GM23338 (cell line): ENCODE results near the gene AHCYL1. TPM values are rescaled to one million over a fixed set of nuclear protein-coding genes. Genes with fewer than 3 reads are reported as not detected.

Experiments used
- ATAC-seq: fragments of 200-7000 bp; cut with Tn5 transposase; 3 replicates; pipeline ENCODE4 v1.9.1; 2020
- DNase-seq: peaks from one replicate; pipeline ENCODE4 v3.0.0-alpha.2; 2015; ENCODE audit warnings: low spot score
- H2AFZ ChIP-seq: fragments of 200-600 bp; sonication (generic); 2 replicates; pipeline ENCODE4 v1.8.0; 2016; ENCODE audit warnings: antibody characterized with exemption, mild to moderate bottlenecking, moderate library complexity
- H3F3A ChIP-seq: fragments of 200-600 bp; sonication (generic); replicated peaks from 2 replicates; pipeline ENCODE4 v1.8.0; 2017; ENCODE audit warnings: antibody characterized with exemption, mixed run types, low read depth
- H3K27ac ChIP-seq: fragments of 200-600 bp; sonication (generic); 2 replicates; pipeline ENCODE4 v1.6.1; 2016; ENCODE audit warnings: low read depth
- H3K27me3 ChIP-seq: fragments of 200-600 bp; sonication (generic); 2 replicates; pipeline ENCODE4 v1.8.0; 2016; ENCODE audit warnings: mild to moderate bottlenecking, mixed run types, moderate library complexity; ENCODE audit not compliant: insufficient read depth
- H3K36me3 ChIP-seq: fragments of 200-600 bp; sonication (generic); 2 replicates; pipeline ENCODE4 v1.8.0; 2016; ENCODE audit warnings: mild to moderate bottlenecking; ENCODE audit not compliant: insufficient read depth
- H3K4me1 ChIP-seq: fragments of 200-600 bp; sonication (generic); 2 replicates; pipeline ENCODE4 v1.8.0; 2016; ENCODE audit warnings: mild to moderate bottlenecking, moderate library complexity; ENCODE audit not compliant: insufficient read depth
- H3K4me2 ChIP-seq: fragments of 200-600 bp; sonication (generic); 2 replicates; pipeline ENCODE4 v1.7.1; 2017; ENCODE audit warnings: mixed run types
- H3K4me3 ChIP-seq: fragments of 200-600 bp; sonication (generic); 2 replicates; pipeline ENCODE4 v1.6.1; 2016; ENCODE audit warnings: mixed run types
- H3K79me2 ChIP-seq: fragments of 200-600 bp; sonication (generic); replicated peaks from 2 replicates; pipeline ENCODE4 v1.8.0; 2017; ENCODE audit warnings: mild to moderate bottlenecking; ENCODE audit not compliant: insufficient read depth
- H3K9me2 ChIP-seq: fragments of 200-600 bp; sonication (generic); 2 replicates; pipeline ENCODE4 v1.8.0; 2017; ENCODE audit not compliant: insufficient read depth
- H4K20me1 ChIP-seq: fragments of 200-600 bp; sonication (generic); replicated peaks from 2 replicates; pipeline ENCODE4 v1.8.0; 2017; ENCODE audit warnings: mild to moderate bottlenecking; ENCODE audit not compliant: insufficient read depth
- H3K27ac Mint-ChIP-seq: 2 replicates; pipeline ENCODE4 v1.8.0; 2020; ENCODE audit warnings: inconsistent platforms, mild to moderate bottlenecking, moderate library complexity, mixed read lengths
- H3K27me3 Mint-ChIP-seq: 3 replicates; pipeline ENCODE4 v1.8.0; 2022; ENCODE audit warnings: low read depth, mild to moderate bottlenecking, moderate library complexity, mixed read lengths, inconsistent platforms; ENCODE audit not compliant: insufficient read depth, poor library complexity
- H3K36me3 Mint-ChIP-seq: 3 replicates; pipeline ENCODE4 v1.8.0; 2021; ENCODE audit warnings: low read depth, mild to moderate bottlenecking, inconsistent platforms, moderate library complexity, mixed read lengths
- H3K4me1 Mint-ChIP-seq: 3 replicates; pipeline ENCODE4 v1.8.0; 2020; ENCODE audit warnings: mild to moderate bottlenecking, inconsistent platforms, mixed read lengths
- H3K4me3 Mint-ChIP-seq: 3 replicates; pipeline ENCODE4 v1.8.0; 2021; ENCODE audit warnings: moderate library complexity, mild to moderate bottlenecking, inconsistent platforms, mixed read lengths
- H3K9me3 Mint-ChIP-seq: 3 replicates; pipeline ENCODE4 v1.8.0; 2020; ENCODE audit warnings: moderate library complexity, mild to moderate bottlenecking, inconsistent platforms, mixed read lengths
- CTCF ChIP-seq, 2 experiments: fragments of 200-600 bp in 1 of 2; sonication (generic) in 1 of 2; conservative IDR thresholded peaks; 2 replicates each; pipeline versions ENCODE4 v1.5.1 to v1.6.1; 2016 to 2017; ENCODE audit warnings: antibody characterized with exemption in 2 of 2, low read depth in 2 of 2, mild to moderate bottlenecking in 2 of 2, moderate library complexity in 1 of 2
- ETS1 ChIP-seq: IDR thresholded peaks from 2 replicates; pipeline ENCODE4 v1.6.1; 2016; ENCODE audit warnings: antibody characterized with exemption
- EZH2phosphoT487 ChIP-seq: fragments of 200-600 bp; sonication (generic); IDR thresholded peaks from one replicate; pipeline ENCODE4 v1.8.1; 2018; ENCODE audit warnings: antibody characterized with exemption; ENCODE audit not compliant: unreplicated experiment
- POLR2AphosphoS5 ChIP-seq: IDR thresholded peaks from 2 replicates; pipeline ENCODE4 v1.6.1; 2016; ENCODE audit warnings: antibody characterized with exemption, low read depth
- REST ChIP-seq: IDR thresholded peaks from one replicate; pipeline ENCODE4 v1.6.1; 2018; ENCODE audit warnings: antibody characterized with exemption; ENCODE audit not compliant: unreplicated experiment
- STAT1 ChIP-seq: IDR thresholded peaks from one replicate; pipeline ENCODE4 v1.6.1; 2016; ENCODE audit warnings: antibody characterized with exemption; ENCODE audit not compliant: unreplicated experiment
- ZNF114 ChIP-seq: fragments of 250-450 bp; sonication (Bioruptor Pico); IDR thresholded peaks from 2 replicates; pipeline ENCODE4 v1.5.0; 2020; ENCODE audit warnings: mild to moderate bottlenecking, moderate library complexity
- ZNF331 ChIP-seq: fragments of 250-450 bp; sonication (Bioruptor Pico); IDR thresholded peaks from 2 replicates; pipeline ENCODE4 v1.5.0; 2020; ENCODE audit warnings: low read depth, mild to moderate bottlenecking, moderate library complexity
- polyA plus RNA-seq: library from polyadenylated mRNA; unstranded; fragments of >200 nt; fragmentation: Nextera tagmentation; extraction: Ambion mirVana; gene quantifications from 2 replicates; pipeline ENCODE4 v1.2.1, GENCODE V29; 2016
- total RNA-seq: library from RNA; depleted of rRNA; stranded (reverse); fragments of >200 nt; shearing (Covaris generic); gene quantifications from 2 replicates; pipeline ENCODE4 v1.2.3, GENCODE V29; 2014

Gene AHCYL1
- total and polyA plus RNA-seq, 2 experiments from 2014 or later = 63.3 to 70.0 TPM

- TF ChIP-seq ETS1 = no peak
- no peak for TF ChIP-seq REST
- TF ChIP-seq POLR2AphosphoS5 = no peak
- no peak for TF ChIP-seq CTCF (conservative IDR thresholded peaks at IDR 0.05; ENCODE audit: low read depth in 2 of 2)
- no peak for TF ChIP-seq ZNF114 (CRISPR knock-in tag)
- TF ChIP-seq EZH2phosphoT487 = no peak
Measured at GRCh38 chr1:109988349-109988914, 3.9 kb downstream of the AHCYL1 start (continued).

DNA sequence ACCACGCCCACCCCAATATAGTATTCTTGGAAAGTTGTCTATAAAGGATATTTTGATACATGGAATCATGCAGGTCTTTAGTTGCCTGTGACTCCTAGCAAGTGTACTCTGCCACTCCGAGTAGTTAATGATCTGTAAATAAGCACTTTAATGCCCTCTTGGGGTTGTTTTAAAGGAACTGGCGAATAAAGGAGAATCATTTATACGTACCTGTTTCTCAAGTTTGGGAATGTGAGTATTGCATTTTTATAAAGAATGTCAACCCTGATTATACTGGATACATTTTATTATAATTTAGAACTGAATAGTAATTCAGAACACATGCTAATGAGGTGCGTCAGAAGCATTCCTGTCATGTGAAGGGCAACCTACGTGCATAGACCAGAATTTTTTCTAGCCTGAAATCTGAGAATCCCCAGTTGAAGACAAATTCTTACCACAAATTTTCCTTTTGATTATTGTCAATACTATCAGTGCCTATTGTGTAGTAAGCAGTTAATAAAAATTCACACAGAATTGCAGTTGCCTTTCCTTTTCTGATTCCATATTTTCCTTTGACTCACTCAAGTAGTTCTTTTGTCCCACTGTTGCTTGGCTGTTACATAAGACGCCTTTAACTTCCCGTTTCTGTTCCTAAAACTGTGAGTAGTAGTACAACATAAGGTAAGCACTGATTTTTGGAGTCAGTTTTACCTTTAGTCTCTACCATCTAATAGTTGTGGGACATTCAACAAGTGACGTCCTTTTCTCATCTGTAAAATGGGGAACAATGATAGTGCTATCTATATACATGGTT lies 5.1 kb downstream of the AHCYL1 start:
- DNase-seq = no peak
- no peak for ATAC-seq
- peaks cover 95% of the 10 kb centered on the region for H3K79me2 ChIP-seq
- no peak overlapping the region for H3K4me3 ChIP-seq
- H3K9me2 ChIP-seq = no peaks in the 10 kb centered on the region
- no peaks in the 10 kb centered on the region for H3K9me3 Mint-ChIP-seq
- no peak overlapping the region for H3K4me3 Mint-ChIP-seq
- peaks cover 28% of the 10 kb centered on the region for H3K4me1 ChIP-seq
- 0 out of 2 replicates have a peak overlapping the region, but pooled peaks have one; percentile 28 for H3K4me2 ChIP-seq
- H3K27ac ChIP-seq = no peak overlapping the region
- no peaks in the 10 kb centered on the region for H3F3A ChIP-seq
- H4K20me1 ChIP-seq = peaks cover 58% of the 10 kb centered on the region
- H3K27ac Mint-ChIP-seq = peak overlapping the region; percentile 65
- no peaks in the 10 kb centered on the region for H3K36me3 ChIP-seq
- H3K36me3 Mint-ChIP-seq = no peaks in the 10 kb centered on the region
- H3K27me3 Mint-ChIP-seq = peaks cover 11% of the 10 kb centered on the region
- H2AFZ ChIP-seq = no peak overlapping the region
- peaks cover 40% of the 10 kb centered on the region for H3K4me1 Mint-ChIP-seq
- no peaks in the 10 kb centered on the region for H3K27me3 ChIP-seq
- TF ChIP-seq ZNF331 (CRISPR knock-in tag) (no peak), STAT1 (no peak), REST (no peak)
